HPDE6-E6E7 (cell line): Measurements from ENCODE around the gene ACTN2.

ENCODE experiments used
- DNase-seq: peaks from one replicate; pipeline ENCODE4 v3.0.0; 2011; ENCODE audit warnings: missing footprints; ENCODE audit errors: extremely low spot score

ACTN2 gene

GRCh38 chr1:236742421-236743160, 56.3 kb downstream of the ACTN2 start:
- no peak for DNase-seq

GRCh38 chr1:236744533-236744932, 58.2 kb downstream of the ACTN2 start:
- no peak for DNase-seq

- no peak for DNase-seq
Observed at GRCh38 chr1:236746785-236747184, 60.5 kb downstream of the ACTN2 start.

- no peak for DNase-seq
Observed at GRCh38 chr1:236747311-236747985, 61.1 kb downstream of the ACTN2 start.

- DNase-seq, result no peak
Observed at GRCh38 chr1:236748268-236748870, 62.1 kb downstream of the ACTN2 start.

GRCh38 chr1:236750928-236751327, 64.6 kb downstream of the ACTN2 start:
- DNase-seq, result no peak

- DNase-seq, result no peak
Observed at GRCh38 chr1:236751385-236751784, 65.1 kb downstream of the ACTN2 start.

GRCh38 chr1:236751935-236752334, 65.6 kb downstream of the ACTN2 start:
- no peak for DNase-seq

- DNase-seq, result no peak
Observed at GRCh38 chr1:236753516-236753915, 67.2 kb downstream of the ACTN2 start.

GRCh38 chr1:236753964-236754363, 67.7 kb downstream of the ACTN2 start:
- no peak for DNase-seq

GRCh38 chr1:236754525-236755210, 68.4 kb downstream of the ACTN2 start:
- no peak for DNase-seq

- no peak for DNase-seq
Observed at GRCh38 chr1:236757640-236758039, 71.3 kb downstream of the ACTN2 start.

GRCh38 chr1:236759252-236759859, 73.1 kb downstream of the ACTN2 start:
- DNase-seq, result no peak

GRCh38 chr1:236760480-236760879, 74.2 kb downstream of the ACTN2 start:
- no peak for DNase-seq

- DNase-seq, result no peak
Observed at GRCh38 chr1:236760986-236761385, 74.7 kb downstream of the ACTN2 start.

GRCh38 chr1:236761397-236762132, 75.3 kb downstream of the ACTN2 start:
- DNase-seq, result no peak

- no peak for DNase-seq
Observed at GRCh38 chr1:236762410-236762809, 76.1 kb downstream of the ACTN2 start.

GRCh38 chr1:236765831-236766230, 79.5 kb downstream of the ACTN2 start:
- no peak for DNase-seq

GRCh38 chr1:236766506-236766905, 80.2 kb downstream of the ACTN2 start:
- no peak for DNase-seq

- no peak for DNase-seq
Observed at GRCh38 chr1:236767276-236767675, 81.0 kb downstream of the ACTN2 start.

GRCh38 chr1:236768601-236769000, 82.3 kb downstream of the ACTN2 start:
- no peak for DNase-seq
